Neuronal stem cell (in vitro differentiated cells): Measurements from ENCODE around the gene TPPP3.
A peak's percentile ranks its signal among the peaks of the same experiment; 100 is the strongest.

Experiments used
- DNase-seq: peaks from one replicate; pipeline ENCODE4 v3.0.0-alpha.2; 2013; ENCODE audit warnings: low spot score
- H2AFZ ChIP-seq: one replicate; pipeline ENCODE4 v1.6.1; 2013; ENCODE audit warnings: mild to moderate bottlenecking, low read length, inconsistent platforms
- H2AK5ac ChIP-seq: 2 replicates; pipeline ENCODE4 v1.6.1; 2013; ENCODE audit warnings: low read depth, mild to moderate bottlenecking, inconsistent platforms, low read length, moderate library complexity, mixed read lengths
- H2BK120ac ChIP-seq: 2 replicates; pipeline ENCODE4 v1.6.1; 2013; ENCODE audit warnings: low read depth, mild to moderate bottlenecking, inconsistent platforms, low read length, moderate library complexity, mixed read lengths
- H2BK12ac ChIP-seq: one replicate; pipeline ENCODE4 v1.6.1; 2013; ENCODE audit warnings: low read length, inconsistent platforms
- H2BK15ac ChIP-seq: 2 replicates; pipeline ENCODE4 v1.6.1; 2013; ENCODE audit warnings: mild to moderate bottlenecking, low read length, inconsistent platforms, mixed read lengths
- H2BK5ac ChIP-seq: one replicate; pipeline ENCODE4 v1.6.1; 2013; ENCODE audit warnings: inconsistent platforms, mild to moderate bottlenecking, low read length, moderate library complexity
- H3K14ac ChIP-seq: one replicate; pipeline ENCODE4 v1.6.1; 2013; ENCODE audit warnings: low read length, inconsistent platforms
- H3K18ac ChIP-seq: 2 replicates; pipeline ENCODE4 v1.6.1; 2013; ENCODE audit warnings: low read length, inconsistent platforms
- H3K23ac ChIP-seq: 2 replicates; pipeline ENCODE4 v1.6.1; 2013; ENCODE audit warnings: low read depth, mild to moderate bottlenecking, mixed read lengths, low read length, inconsistent platforms; ENCODE audit not compliant: poor library complexity
- H3K27ac ChIP-seq: replicated peaks from 3 replicates; pipeline ENCODE4 v1.5.1; 2013; ENCODE audit warnings: low read length, inconsistent platforms
- H3K27me3 ChIP-seq, 3 experiments: 2 replicates each; pipeline ENCODE4 v1.6.1; 2013; ENCODE audit warnings: low read length in 3 of 3, mild to moderate bottlenecking in 2 of 3, inconsistent platforms in 1 of 3, low read depth in 1 of 3, mixed read lengths in 1 of 3, moderate library complexity in 1 of 3; ENCODE audit not compliant: control insufficient read depth in 3 of 3, insufficient read depth in 3 of 3
- H3K36me3 ChIP-seq, 2 donors: replicated peaks in 1 of 2; 2 replicates each; pipeline ENCODE4 v1.6.1; 2013; ENCODE audit warnings: low read length in 2 of 2; ENCODE audit not compliant: control insufficient read depth in 2 of 2, insufficient read depth in 2 of 2
- H3K4ac ChIP-seq: 2 replicates; pipeline ENCODE4 v1.6.1; 2013; ENCODE audit warnings: inconsistent platforms, mild to moderate bottlenecking, low read length, moderate library complexity
- H3K4me1 ChIP-seq, 2 donors: 1 replicate in 1 of 2; 2 replicates in 1 of 2; pipeline ENCODE4 v1.6.1; 2013; ENCODE audit warnings: low read length in 2 of 2, low read depth in 1 of 2; ENCODE audit not compliant: control insufficient read depth in 2 of 2, insufficient read depth in 1 of 2
- H3K4me2 ChIP-seq: one replicate; pipeline ENCODE4 v1.6.1; 2013; ENCODE audit warnings: mild to moderate bottlenecking, low read length, inconsistent platforms; ENCODE audit not compliant: insufficient read depth, poor library complexity, severe bottlenecking
- H3K4me3 ChIP-seq, 2 donors: 2 replicates each; pipeline ENCODE4 v1.5.1; 2013; ENCODE audit warnings: low read length in 2 of 2, mild to moderate bottlenecking in 2 of 2, inconsistent platforms in 1 of 2, moderate library complexity in 1 of 2
- H3K79me1 ChIP-seq: one replicate; pipeline ENCODE4 v1.6.1; 2013; ENCODE audit warnings: low read depth, mild to moderate bottlenecking, inconsistent platforms, low read length, moderate library complexity
- H3K9ac ChIP-seq: one replicate; pipeline ENCODE4 v1.6.1; 2013; ENCODE audit warnings: mild to moderate bottlenecking, low read depth, low read length, inconsistent platforms; ENCODE audit not compliant: poor library complexity
- H3K9me3 ChIP-seq, 2 donors: replicated peaks in 1 of 2; 2 replicates each; pipeline versions ENCODE3 to v1.6.1; 2013; ENCODE audit warnings: low read length in 2 of 2, mild to moderate bottlenecking in 2 of 2, inconsistent platforms in 1 of 2, low read depth in 1 of 2, mixed read lengths in 1 of 2, moderate library complexity in 1 of 2; ENCODE audit not compliant: control insufficient read depth in 2 of 2, insufficient read depth in 1 of 2
- H4K8ac ChIP-seq: one replicate; pipeline ENCODE4 v1.6.1; 2013; ENCODE audit warnings: low read depth, mild to moderate bottlenecking, inconsistent platforms, low read length, moderate library complexity
- H4K91ac ChIP-seq: one replicate; pipeline ENCODE4 v1.6.1; 2013; ENCODE audit warnings: low read length, low read depth, mild to moderate bottlenecking, inconsistent platforms; ENCODE audit not compliant: poor library complexity
- WGBS, 2 donors: extraction: QIAGEN DNeasy Blood & Tissue Kit; methylation state at CpG; one replicate each; pipeline ENCODE4 v1.1.7; 2013; ENCODE audit warnings: missing lambda C conversion rate in 2 of 2, mixed read lengths in 1 of 2; ENCODE audit not compliant: insufficient read length in 2 of 2, insufficient replicate concordance in 1 of 2; ENCODE audit errors: extremely low coverage in 2 of 2; 5-methylcytosine and 5-hydroxymethylcytosine counted together

The TPPP3 gene

GRCh38 chr16:67397036-67397801, 3.9 kb upstream of the TPPP3 start:
- H3K27ac ChIP-seq: peak overlapping the region; percentile 78
- H3K18ac ChIP-seq: peak overlapping the region; percentile 88

GRCh38 chr16:67396159-67397035, 3.1 kb upstream of the TPPP3 start:
- peak; percentile 91 for DNase-seq
- H3K36me3 ChIP-seq: no peaks in the 10 kb centered on the region
- no peak overlapping the region for H4K8ac ChIP-seq
- H3K27ac ChIP-seq: peak overlapping the region; percentile 78
- peaks cover 5% of the 10 kb centered on the region for H3K79me1 ChIP-seq
- no CpG with 5 or more reads among the region's 31 CpGs for WGBS, 2 donors
- H3K14ac ChIP-seq: no peak overlapping the region
- peak overlapping the region; percentile 98 for H2AK5ac ChIP-seq
- H4K91ac ChIP-seq: peak overlapping the region; percentile 92
- peak overlapping the region; percentile 95 for H2BK5ac ChIP-seq
- H3K18ac ChIP-seq: peak overlapping the region; percentile 90
- peak overlapping the region; percentile 91 for H3K4ac ChIP-seq
- H3K23ac ChIP-seq: no peak overlapping the region
- peak overlapping the region; percentile 94 for H2BK15ac ChIP-seq
- peak overlapping the region; percentile 64 for H3K4me2 ChIP-seq
- H2AFZ ChIP-seq: peak overlapping the region; percentile 82
- no peaks in the 10 kb centered on the region for H3K9me3 ChIP-seq
- peaks cover 43 to 62% of the 10 kb centered on the region in 2 donors for H3K4me1 ChIP-seq
- peak overlapping the region; percentile 85 for H3K9ac ChIP-seq
- peak overlapping the region; percentile 97 for H2BK12ac ChIP-seq
- H3K4me3 ChIP-seq: no peak overlapping the region
- H3K27me3 ChIP-seq: peaks cover 11 to 37% (median 21%) of the 10 kb centered on the region in 3 experiments
- H2BK120ac ChIP-seq: peak overlapping the region; percentile 77

More at GRCh38 chr16:67397036-67397801, 3.9 kb upstream of the TPPP3 start:
- H4K91ac ChIP-seq: peak overlapping the region; percentile 92
- no peak overlapping the region for H3K4me2 ChIP-seq
- peak overlapping the region; percentile 77 for H2BK120ac ChIP-seq
- H3K14ac ChIP-seq: peak overlapping the region; percentile 61
- H4K8ac ChIP-seq: peak overlapping the region; percentile 92
- H2AFZ ChIP-seq: peak overlapping the region; percentile 82
- peak overlapping the region; percentile 100 for H2BK15ac ChIP-seq
- no peak overlapping the region for H3K9ac ChIP-seq
- H3K9me3 ChIP-seq: no peaks in the 10 kb centered on the region
- peaks cover 11 to 34% (median 21%) of the 10 kb centered on the region in 3 experiments for H3K27me3 ChIP-seq
- peak overlapping the region; percentile 61 for H3K23ac ChIP-seq
- no peak overlapping the region for H3K4me3 ChIP-seq
- peaks cover 40 to 54% of the 10 kb centered on the region in 2 donors for H3K4me1 ChIP-seq
- WGBS, 2 donors: no CpG with 5 or more reads among the region's 15 CpGs
- peak overlapping the region; percentile 98 for H2BK12ac ChIP-seq
- DNase-seq: no peak
- peak overlapping the region; percentile 91 for H3K4ac ChIP-seq
- no peaks in the 10 kb centered on the region for H3K36me3 ChIP-seq
- peaks cover 2% of the 10 kb centered on the region for H3K79me1 ChIP-seq
- peak overlapping the region; percentile 95 for H2BK5ac ChIP-seq
- H2AK5ac ChIP-seq: peak overlapping the region; percentile 98

GRCh38 chr16:67395458-67396158, 2.3 kb upstream of the TPPP3 start:
- Histone ChIP-seq H3K23ac (peak overlapping the region; percentile 29), H3K18ac (peak overlapping the region; percentile 90), H3K4ac (no peak overlapping the region), H3K4me3 (no peak overlapping the region), H3K79me1 (peaks cover 5% of the 10 kb centered on the region), H4K8ac (peak overlapping the region; percentile 70), H2BK5ac (peak overlapping the region; percentile 95), H3K36me3 (no peaks in the 10 kb centered on the region), H3K4me1 (peaks cover 47 to 64% of the 10 kb centered on the region in 2 donors), H3K4me2 (peak overlapping the region; percentile 34), H4K91ac (peak overlapping the region; percentile 41), H2AK5ac (peak overlapping the region; percentile 95), H2BK120ac (peak overlapping the region; percentile 63), H2BK12ac (peak overlapping the region; percentile 97), H3K27me3 (peaks cover 11 to 39% (median 21%) of the 10 kb centered on the region in 3 experiments), H3K9ac (peak overlapping the region; percentile 85), H2AFZ (peak overlapping the region; percentile 82), H3K27ac (peak overlapping the region; percentile 67), H2BK15ac (peak overlapping the region; percentile 90), H3K9me3 (peaks cover 0 to 2% of the 10 kb centered on the region in 2 donors), H3K14ac (peak overlapping the region; percentile 49)
- DNase-seq: no peak
- no CpG with 5 or more reads among the region's 13 CpGs for WGBS, 2 donors
